Thyroid gland (tissue), 4 donors: ENCODE data around the gene TMEM263. TPM values are rescaled to one million over a fixed set of nuclear protein-coding genes. Genes with fewer than 3 reads are reported as not detected.
A peak's percentile ranks its signal among the peaks of the same experiment; 100 is the strongest.

Experiments
- DNase-seq, 2 donors: peaks; one replicate each; pipeline ENCODE4 v3.0.0-alpha.2; 2019
- H3K27ac ChIP-seq, 3 donors: fragments of 200-600 bp; sonication (generic); 1 replicate in 2 of 3; 2 replicates in 1 of 3; pipeline ENCODE4 v1.5.1; 2016 to 2019; ENCODE audit warnings: mild to moderate bottlenecking in 1 of 3, moderate library complexity in 1 of 3
- H3K27me3 ChIP-seq: fragments of 200-600 bp; sonication (generic); one replicate; pipeline ENCODE4 v1.5.1; 2019
- H3K36me3 ChIP-seq, 2 donors: fragments of 200-600 bp; sonication (generic); one replicate each; pipeline ENCODE4 v1.5.1; 2016 to 2019
- H3K4me1 ChIP-seq, 2 donors: fragments of 200-600 bp; sonication (generic); one replicate each; pipeline ENCODE4 v1.5.1; 2017 to 2019
- H3K4me3 ChIP-seq, 3 donors: fragments of 200-600 bp; sonication (generic); replicated peaks in 1 of 3; 1 replicate in 2 of 3; 2 replicates in 1 of 3; pipeline ENCODE4 v1.5.1; 2016; ENCODE audit warnings: mild to moderate bottlenecking in 1 of 3
- H3K9me3 ChIP-seq: fragments of 200-600 bp; sonication (generic); one replicate; pipeline ENCODE4 v1.5.1; 2017
- POLR2A ChIP-seq, 2 donors: fragments of 450-650 bp; IDR thresholded peaks; one replicate each; pipeline ENCODE4 v1.6.1; 2017; ENCODE audit warnings: antibody characterized with exemption in 2 of 2, mild to moderate bottlenecking in 2 of 2, moderate library complexity in 1 of 2
- WGBS, 2 donors: methylation state at CpG; one replicate each; pipeline ENCODE4 v1.1.5; 2017; 5-methylcytosine and 5-hydroxymethylcytosine counted together
- intact Hi-C: fragments of 100-400 bp; cut with DNase I; formaldehyde crosslinking; loops from one replicate; pipeline ENCODE4 v1.15.1; 2023
- total RNA-seq, 4 donors: library from RNA; depleted of rRNA; stranded (reverse); fragments of >200 nt; gene quantifications; one replicate each; pipeline ENCODE4 v1.2.3, GENCODE V29; 2016
- TF ChIP-seq, protein P1 (sequence below), 6 experiments: fragments of 200-600 bp in 3 of 6; fragments of 450-650 bp in 3 of 6; sonication (generic) in 3 of 6; IDR thresholded peaks; one replicate each; pipeline ENCODE4 v1.5.1; 2016 to 2019; ENCODE audit warnings: antibody characterized with exemption in 6 of 6, mild to moderate bottlenecking in 2 of 6, inconsistent platforms in 1 of 6, moderate library complexity in 1 of 6

The TMEM263 gene
- total RNA-seq, 4 donors from 2014 or later = 74.3 to 91.0 (median 81.9) TPM

DNA sequence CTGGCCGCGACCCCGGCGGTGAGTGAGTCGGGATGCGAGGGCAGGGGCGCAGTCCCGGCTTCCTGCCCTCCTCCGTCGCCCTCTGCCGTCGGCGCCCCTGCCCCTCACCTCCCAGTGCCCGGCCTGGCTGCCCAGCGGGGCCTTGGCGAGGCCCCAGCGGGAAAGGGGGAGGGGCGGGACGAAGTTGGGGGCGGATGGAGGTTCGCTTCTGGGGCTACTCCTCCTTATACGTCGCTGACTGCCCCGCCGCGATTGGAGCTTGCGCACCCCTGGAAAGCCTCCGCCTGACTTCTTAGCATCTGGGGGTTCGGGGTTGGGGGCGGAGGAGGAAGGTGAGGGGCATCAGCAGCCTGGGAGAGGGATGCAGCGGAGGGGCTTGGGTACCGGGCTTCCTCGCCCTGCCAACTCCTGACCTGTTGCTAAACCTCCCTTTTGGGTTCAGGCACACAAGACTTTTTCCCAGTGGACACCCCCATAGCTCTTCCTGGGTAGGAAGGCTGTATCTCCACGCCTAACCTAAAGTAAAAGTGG, 406 bp downstream of the TMEM263 start:
- H3K4me3 ChIP-seq = peak overlapping the region; percentile 16 to 99 (median 92)
- 0 to 3% methylated on average over 2 to 6 of the region's 34 CpGs for WGBS, 2 donors
- no peaks in the 10 kb centered on the region for H3K27me3 ChIP-seq
- H3K9me3 ChIP-seq = no peaks in the 10 kb centered on the region
- H3K36me3 ChIP-seq = peaks cover 0 to 4% of the 10 kb centered on the region in 2 donors
- peak overlapping the region; percentile 81 to 100 (median 97) for H3K27ac ChIP-seq
- intact Hi-C loops = loop anchor here (5.0 kb wide), 1 partner anchor 141 kb away; no protein-coding TSS in a partner anchor
- peak; percentile 64 to 69 for DNase-seq
- H3K4me1 ChIP-seq = peaks cover 18 to 28% of the 10 kb centered on the region in 2 donors
- TF ChIP-seq POLR2A (IDR thresholded peaks at IDR 0.05) = no peak
- TF ChIP-seq, protein P1, sequence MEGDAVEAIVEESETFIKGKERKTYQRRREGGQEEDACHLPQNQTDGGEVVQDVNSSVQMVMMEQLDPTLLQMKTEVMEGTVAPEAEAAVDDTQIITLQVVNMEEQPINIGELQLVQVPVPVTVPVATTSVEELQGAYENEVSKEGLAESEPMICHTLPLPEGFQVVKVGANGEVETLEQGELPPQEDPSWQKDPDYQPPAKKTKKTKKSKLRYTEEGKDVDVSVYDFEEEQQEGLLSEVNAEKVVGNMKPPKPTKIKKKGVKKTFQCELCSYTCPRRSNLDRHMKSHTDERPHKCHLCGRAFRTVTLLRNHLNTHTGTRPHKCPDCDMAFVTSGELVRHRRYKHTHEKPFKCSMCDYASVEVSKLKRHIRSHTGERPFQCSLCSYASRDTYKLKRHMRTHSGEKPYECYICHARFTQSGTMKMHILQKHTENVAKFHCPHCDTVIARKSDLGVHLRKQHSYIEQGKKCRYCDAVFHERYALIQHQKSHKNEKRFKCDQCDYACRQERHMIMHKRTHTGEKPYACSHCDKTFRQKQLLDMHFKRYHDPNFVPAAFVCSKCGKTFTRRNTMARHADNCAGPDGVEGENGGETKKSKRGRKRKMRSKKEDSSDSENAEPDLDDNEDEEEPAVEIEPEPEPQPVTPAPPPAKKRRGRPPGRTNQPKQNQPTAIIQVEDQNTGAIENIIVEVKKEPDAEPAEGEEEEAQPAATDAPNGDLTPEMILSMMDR (IDR thresholded peaks at IDR 0.05) = peak in 1 of 6 experiments; percentile 23

DNA sequence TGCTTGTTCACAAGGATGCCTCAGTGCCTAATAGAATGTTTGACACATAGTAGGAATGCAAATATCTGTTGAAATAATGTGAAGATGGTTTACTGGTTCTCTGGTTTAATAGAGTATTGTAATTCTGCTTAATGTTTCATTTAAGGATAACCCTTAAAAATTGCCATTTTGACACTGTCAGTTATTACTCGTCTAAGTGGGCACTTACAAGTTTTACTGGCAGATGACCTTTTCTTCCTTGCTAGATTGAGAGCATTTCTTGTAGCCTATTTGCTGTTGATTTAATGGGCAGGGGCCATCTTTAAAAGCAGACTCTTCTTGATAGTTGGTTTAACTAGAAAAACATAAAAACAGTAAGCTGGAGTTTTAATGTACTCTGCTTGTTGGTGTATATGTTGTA, 1.9 kb downstream of the TMEM263 start:
- Histone ChIP-seq H3K27ac (no peak overlapping the region), H3K9me3 (no peaks in the 10 kb centered on the region), H3K4me1 (peaks cover 18 to 32% of the 10 kb centered on the region in 2 donors), H3K27me3 (no peaks in the 10 kb centered on the region), H3K4me3 (peak overlapping the region in 2 of 3 donors; percentile 92 to 99), H3K36me3 (peaks cover 0 to 4% of the 10 kb centered on the region in 2 donors)
- 13 to 37% methylated on average over 1 of the region's 1 CpG for WGBS, 2 donors
- DNase-seq = no peak
- TF ChIP-seq, protein P1 (IDR thresholded peaks at IDR 0.05) = no peak
- TF ChIP-seq POLR2A (IDR thresholded peaks at IDR 0.05) = no peak
- intact Hi-C loops = loop anchor here (5.0 kb wide), 1 partner anchor 140 kb away; no protein-coding TSS in a partner anchor

DNA sequence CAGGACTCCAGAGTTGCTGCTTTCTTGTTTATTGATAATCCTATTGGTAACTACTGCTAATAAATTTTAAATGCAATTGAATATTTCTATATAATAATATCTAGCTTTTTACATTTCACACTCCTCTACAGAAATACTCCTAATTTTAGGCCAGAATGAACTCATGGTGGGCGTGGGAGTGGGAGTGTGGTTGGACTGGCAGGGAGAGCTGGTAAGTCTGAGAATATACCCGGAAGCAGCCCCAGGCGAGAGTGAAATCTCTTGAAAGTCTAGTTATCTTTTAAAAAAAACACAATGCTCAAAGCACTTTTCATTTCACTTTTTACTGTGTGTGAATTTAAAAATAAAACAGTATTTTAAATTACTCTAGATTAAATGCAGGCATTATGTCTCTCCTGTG, 4.7 kb downstream of the TMEM263 start:
- Histone ChIP-seq H3K9me3 (no peaks in the 10 kb centered on the region), H3K4me3 (no peak overlapping the region), H3K27ac (no peak overlapping the region), H3K27me3 (no peaks in the 10 kb centered on the region), H3K4me1 (peaks cover 13 to 27% of the 10 kb centered on the region in 2 donors), H3K36me3 (peaks cover 0 to 4% of the 10 kb centered on the region in 2 donors)
- intact Hi-C loops = no loop called here
- TF ChIP-seq, protein P1 (IDR thresholded peaks at IDR 0.05) = no peak
- TF ChIP-seq POLR2A (IDR thresholded peaks at IDR 0.05) = no peak
- 92 to 95% methylated on average over 3 of the region's 3 CpGs for WGBS, 2 donors
- no peak for DNase-seq

DNA sequence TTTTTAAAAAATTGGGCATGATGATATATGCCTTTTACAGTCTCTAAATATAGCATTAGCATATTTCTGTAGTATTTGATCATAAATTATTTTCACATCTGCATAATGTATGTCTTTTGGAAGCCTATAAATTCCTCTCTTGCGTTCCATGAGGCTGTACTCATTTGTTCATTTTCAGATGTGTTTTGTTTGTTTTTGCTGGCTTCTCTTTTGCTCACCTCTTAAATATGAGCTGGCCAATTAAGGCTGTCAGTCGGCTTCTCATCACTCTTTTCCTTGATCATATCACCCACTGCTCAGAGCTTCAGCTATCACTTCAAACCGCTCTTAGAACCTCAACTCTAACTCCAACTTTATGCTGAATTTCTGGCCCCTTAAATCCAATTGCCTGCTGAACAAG, 6.6 kb downstream of the TMEM263 start:
- WGBS, 2 donors = 94 to 95% methylated on average over 3 of the region's 3 CpGs
- Histone ChIP-seq H3K4me3 (no peak overlapping the region), H3K9me3 (no peaks in the 10 kb centered on the region), H3K27me3 (no peaks in the 10 kb centered on the region), H3K36me3 (peaks cover 3 to 5% of the 10 kb centered on the region in 2 donors), H3K27ac (no peak overlapping the region), H3K4me1 (peaks cover 11 to 27% of the 10 kb centered on the region in 2 donors)
- intact Hi-C loops = no loop called here
- DNase-seq = no peak
- TF ChIP-seq, protein P1 (IDR thresholded peaks at IDR 0.05) = no peak
- TF ChIP-seq POLR2A (IDR thresholded peaks at IDR 0.05) = no peak

DNA sequence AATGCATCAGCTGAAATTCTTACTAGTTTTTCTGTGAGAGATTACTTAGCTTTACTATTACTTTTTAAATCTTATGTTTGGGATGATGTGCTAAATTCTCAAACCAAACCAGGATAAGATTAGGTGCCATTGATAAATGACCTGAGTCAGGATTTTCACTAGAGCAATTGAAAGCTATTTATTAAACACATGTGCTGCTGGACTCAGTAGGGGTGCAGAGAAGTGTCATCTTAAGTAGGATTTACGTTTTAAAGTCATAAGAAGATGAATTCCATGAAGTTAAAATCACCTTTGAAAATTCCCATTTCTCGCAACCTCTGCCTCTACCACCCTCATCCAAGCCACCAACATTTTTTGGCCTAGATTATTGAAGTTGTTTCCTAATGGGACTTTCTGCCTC, 8.8 kb downstream of the TMEM263 start:
- intact Hi-C loops = no loop called here
- no peaks in the 10 kb centered on the region for H3K27me3 ChIP-seq
- H3K4me3 ChIP-seq = no peak overlapping the region
- DNase-seq = no peak
- peaks cover 5 to 14% of the 10 kb centered on the region in 2 donors for H3K36me3 ChIP-seq
- no peak overlapping the region for H3K27ac ChIP-seq
- TF ChIP-seq POLR2A (IDR thresholded peaks at IDR 0.05) = no peak
- peaks cover 0 to 7% of the 10 kb centered on the region in 2 donors for H3K4me1 ChIP-seq
- 85 to 96% methylated on average over 2 of the region's 2 CpGs for WGBS, 2 donors
- no peaks in the 10 kb centered on the region for H3K9me3 ChIP-seq
